Activated CD8-positive, alpha-beta memory T cell treated with anti-CD3 and anti-CD28 coated beads for 48 hours (primary cell): ENCODE data around the gene MORN5.

ENCODE experiments used
- DNase-seq, 3 experiments: peaks; one replicate each; pipeline ENCODE4 v3.0.0-alpha.2; 2020; ENCODE audit warnings: low read depth in 2 of 3, low spot score in 2 of 3

Gene MORN5

DNA sequence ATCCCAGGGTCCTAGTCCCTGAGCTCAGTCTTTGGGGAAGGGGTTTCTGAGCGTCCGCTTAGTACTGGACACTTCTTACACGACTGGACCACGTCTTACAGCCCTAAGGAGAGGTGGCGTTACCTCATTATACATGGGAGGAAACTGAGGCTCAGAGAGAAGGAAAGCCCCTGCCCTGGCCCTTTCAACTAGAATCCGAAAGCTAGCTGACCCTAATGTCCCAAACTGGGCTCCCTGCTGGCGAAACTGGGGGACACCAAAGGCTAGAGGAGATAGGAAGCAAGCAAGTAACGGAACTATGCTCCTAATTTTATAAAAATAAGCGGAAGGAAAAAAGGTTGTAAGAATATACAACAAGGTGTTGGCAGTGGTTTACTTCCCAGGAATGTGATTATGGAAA, 54.8 kb downstream of the MORN5 start:
- DNase-seq = no peak

DNA sequence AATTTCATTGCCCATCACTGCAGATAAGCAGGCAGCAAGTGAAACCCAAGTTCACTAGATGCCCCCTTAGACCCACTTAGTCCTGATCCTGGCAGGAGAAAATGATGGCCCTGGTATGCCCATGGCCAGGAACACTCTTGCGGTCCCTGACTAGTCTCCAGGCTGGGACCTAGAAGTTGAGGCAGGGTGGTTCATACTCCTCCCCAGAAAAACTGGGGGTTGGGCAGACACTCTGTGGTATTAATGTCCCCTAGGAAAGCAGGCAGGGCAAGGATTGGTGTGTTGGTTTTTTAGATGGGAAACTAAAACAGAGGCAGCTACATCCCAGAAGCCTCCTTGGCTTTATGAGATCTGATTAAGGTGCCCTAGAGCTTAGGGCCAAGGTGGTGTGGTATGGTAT, 56.0 kb downstream of the MORN5 start:
- no peak for DNase-seq

DNA sequence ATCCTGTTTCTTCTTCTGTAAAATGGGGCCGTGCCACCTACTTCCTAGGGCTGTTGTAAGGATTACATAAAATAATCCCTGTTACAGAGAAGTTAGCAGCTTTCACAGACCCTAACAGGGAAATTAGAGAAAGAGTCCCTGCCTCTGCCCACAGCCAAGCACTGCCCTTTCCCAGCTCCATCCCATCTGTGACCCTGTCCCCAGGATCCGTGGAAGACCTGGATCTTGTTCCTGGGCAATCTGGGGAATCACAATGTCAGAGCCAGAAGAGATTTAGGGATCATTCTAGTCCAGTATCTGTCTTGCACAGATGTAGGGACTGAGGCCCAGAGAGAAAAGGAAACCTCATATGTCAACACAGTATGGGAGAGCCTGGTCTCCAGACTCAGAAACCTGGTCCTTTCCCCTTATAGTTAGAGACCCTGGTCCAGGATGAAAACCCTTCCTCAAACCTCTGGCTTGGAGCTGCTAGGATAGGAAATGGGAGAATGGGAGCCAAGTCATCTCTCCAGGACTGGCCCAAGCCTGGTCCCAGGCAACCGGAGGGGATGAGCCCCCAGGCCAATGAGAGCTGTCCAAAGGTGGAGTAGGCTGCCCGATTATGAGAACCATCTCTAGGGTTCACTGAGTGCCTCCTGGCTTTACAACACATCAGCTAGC, 56.6 kb downstream of the MORN5 start:
- no peak for DNase-seq

DNA sequence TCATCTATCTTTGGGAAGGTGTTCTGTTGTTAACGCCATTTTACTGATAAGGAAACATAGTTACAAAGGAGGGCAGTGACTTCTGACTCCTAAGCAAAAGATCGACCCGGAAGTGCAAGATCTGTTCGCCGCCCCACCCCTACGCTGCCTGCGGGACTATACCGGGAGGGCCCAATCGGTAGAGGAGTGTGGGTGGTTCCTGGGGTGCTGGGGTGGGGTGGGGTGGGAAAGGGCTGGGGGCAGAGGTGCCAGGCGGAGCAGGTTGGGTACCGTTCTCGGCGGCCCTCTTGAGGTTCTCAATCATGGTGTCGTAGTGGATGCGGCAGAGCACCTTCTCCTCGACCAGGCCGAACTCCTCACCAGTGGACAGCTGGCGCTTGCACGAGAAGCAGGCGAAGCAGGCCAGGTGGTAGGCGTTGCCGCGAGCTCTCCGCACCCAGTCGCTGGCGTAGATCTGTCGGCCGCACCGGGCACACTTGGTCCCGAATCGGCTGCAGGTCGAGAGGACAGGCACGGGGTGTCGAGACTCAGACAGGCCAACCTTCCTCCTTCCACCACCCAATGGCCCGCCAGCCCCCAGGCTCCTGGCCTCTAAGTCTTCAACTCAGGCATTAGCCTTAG, 57.2 kb downstream of the MORN5 start:
- DNase-seq = no peak

DNA sequence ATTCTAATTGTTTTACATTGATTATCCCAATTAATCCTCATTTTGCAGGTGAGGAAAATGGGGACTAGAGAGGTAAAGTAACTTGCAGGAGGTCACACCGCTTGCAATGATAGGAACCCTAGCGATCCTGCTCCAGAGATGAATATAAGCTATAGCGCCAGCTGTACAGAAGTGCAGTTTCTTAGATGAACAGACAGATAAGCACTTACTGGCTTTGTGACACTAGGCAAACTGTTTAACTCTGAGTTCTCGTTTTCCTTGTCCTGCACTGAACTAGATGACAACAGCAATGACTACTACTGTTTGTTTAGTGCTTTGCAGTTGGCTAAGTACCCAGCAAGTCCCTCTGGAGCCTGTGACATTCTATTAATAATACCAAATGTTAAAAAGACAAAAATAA, 57.9 kb downstream of the MORN5 start:
- no peak for DNase-seq

DNA sequence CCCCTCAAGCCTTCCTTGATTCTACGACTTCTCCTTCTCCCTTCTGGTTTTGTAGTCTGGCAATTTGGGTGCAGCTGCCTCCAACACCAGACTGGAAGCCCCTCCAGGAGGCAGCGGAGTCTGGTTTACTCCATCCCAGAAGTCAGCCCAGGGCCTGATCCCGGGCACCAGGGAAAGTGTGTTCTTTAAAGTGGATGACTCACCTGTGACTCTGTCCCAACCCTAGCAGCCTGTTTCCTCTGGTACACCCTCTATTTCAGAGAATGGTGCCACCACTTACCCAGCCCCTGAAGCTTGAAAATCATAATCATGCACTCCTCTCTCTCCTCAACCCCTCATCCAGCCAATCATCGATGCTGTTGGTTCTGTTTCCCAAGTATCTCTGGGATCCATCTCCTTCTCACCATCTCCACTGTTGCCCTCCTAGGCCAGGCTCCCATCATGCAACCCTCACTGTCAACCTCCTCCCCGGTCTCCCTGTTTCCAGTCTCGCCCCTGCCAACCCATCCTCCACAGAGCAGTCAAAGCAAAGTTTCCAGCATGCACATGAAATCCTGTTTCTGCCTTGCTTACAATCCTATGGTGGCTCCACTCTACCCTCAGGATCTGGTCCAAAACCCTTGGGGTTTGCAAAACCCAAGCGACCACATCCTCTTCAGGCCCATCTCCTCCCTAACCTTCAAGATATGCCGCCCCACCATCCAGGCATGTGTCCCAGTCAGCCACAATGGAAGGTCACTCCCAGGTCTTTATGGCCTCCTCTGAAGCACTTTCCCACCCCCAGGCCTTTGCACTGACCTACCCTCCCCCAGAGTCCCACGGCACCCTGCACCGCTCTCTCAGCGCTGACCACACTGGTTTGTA, 58.6 kb downstream of the MORN5 start:
- no peak for DNase-seq

DNA sequence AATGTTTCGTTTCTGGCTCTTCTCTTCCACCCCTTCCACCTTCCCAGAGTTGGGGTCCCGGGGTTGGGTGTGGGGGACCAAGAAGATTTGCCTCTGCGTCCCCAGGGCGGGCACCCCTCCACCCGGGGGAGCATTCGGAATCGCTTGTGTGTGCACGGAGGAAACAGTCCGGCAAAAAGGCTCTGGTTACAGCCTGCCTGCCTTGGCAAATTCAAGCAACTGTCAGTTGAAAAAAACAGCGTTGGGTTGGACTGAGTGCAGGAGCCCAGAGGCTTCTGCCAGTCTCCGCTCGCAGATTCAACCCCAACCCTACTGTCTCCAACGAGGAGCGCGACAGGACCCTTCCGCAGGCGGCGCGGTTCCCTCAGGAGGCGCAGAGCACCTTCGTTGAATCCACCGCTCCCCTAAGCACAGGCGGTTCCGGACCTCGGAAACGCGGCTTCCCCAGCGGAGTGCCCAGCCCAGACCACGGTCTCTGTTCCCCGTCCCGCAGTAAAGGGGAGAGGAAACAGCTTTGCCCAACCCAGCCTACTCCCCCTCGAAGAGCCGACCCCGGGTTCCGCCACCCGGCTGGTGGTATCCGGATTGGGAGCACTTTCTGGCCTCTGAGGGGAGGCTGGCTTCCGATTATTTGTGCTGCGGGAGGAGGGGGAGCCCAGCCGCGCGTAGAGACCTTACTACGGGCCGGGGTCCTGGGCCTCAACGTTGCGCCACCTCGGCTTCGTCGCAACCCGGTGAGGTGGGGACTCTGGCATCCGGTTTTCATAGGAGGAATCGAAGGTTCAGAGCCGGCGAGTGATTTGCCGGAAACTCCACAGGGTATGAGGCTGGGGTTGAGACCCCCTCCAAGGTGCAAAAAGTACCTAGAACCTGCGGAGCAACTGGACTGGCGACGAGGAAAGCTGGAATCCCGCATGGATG, 59.5 kb downstream of the MORN5 start:
- DNase-seq = no peak

DNA sequence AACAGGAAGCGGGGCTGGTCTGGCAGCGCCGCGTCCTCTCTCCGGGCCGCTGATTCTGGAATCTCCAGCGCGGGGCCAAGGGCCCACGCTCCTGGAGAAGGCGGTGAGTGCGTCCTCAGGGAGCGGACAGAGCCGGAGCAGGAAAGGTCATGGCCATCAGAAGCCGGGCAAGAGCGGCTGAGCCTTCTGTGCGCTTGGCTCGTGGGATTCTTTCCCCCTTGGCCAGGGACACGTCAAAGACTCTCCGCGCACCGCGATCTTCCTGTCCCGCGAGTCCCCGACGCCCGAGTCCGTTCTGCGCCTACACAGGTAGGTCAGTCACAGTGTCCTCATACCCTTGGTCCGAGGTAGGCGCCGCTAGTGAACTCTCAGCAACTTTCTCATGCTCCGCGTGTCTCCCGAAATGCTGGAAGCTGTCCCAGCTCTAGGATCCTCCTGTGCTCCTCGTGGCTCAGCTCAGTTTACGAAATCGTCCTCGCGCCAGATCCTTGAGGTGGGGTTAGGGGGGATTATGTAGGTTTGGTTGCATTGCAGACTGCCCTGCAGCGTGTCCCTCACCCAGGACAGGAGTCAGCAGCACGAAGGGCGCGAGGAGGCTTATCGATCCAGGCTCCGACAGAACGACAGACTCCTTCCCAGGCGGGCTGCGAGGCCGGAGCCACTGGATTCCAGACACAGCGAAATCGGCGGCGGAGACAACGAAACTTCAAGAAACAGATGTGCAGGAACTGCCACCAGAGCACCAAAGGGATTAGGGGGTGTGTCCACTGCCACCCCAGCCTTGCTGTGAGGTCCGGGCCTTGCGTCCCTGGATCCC, 60.4 kb downstream of the MORN5 start:
- DNase-seq = no peak

DNA sequence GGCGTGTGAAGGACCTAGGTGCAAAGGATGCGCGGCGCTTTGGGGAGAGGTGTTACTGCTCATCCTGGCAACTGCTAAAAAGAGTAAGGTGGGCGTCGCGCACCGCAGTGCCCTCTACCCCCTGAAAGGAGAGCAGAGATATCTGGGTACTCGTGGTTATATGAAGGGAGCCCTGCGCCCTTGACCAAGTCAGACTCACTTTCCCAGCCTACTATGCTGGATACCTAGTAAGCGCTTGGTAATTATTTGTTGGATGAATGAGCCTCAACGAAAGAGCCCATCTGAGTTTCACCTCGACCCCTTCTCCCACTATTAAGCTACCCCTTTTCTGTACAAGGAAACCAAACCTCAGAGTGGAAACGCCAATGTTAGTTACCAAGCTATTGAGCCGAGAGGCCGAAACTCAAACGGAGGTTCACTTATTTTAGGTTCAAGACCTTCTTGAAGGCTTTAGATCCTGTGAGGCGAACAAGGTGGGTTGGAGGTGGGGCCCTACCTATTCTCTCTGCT, 61.0 kb downstream of the MORN5 start:
- DNase-seq = no peak

DNA sequence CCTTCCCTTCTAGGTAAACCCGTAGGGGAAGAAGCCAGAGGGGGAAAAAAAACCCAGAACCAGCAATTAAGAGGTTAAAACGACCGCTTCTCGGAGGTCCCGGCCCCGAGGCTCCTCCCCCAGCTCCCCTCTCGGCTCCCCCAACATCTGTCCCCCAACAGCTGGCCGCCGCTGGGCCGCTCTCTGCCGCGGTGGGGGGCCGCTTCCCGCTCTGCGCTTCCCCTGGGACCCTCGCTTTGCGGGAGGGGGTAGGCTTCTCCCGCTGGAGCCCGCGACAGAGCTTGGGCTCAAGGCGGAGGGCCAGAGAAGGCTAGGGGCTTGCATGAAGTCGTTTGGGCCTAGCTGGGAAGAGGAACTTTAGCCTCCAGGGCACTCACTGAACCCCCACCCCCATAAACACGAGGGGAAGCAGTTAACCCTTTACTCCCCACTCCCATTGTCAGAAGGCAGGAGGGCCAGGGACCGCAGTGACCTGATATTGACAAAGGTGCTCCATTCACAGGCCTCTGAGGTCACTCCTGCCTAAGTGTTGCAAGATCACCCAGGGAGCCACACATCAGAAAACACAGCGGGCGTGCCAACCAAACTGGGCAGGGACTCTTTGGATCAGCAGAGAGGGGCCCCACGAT, 61.6 kb downstream of the MORN5 start:
- no peak for DNase-seq

DNA sequence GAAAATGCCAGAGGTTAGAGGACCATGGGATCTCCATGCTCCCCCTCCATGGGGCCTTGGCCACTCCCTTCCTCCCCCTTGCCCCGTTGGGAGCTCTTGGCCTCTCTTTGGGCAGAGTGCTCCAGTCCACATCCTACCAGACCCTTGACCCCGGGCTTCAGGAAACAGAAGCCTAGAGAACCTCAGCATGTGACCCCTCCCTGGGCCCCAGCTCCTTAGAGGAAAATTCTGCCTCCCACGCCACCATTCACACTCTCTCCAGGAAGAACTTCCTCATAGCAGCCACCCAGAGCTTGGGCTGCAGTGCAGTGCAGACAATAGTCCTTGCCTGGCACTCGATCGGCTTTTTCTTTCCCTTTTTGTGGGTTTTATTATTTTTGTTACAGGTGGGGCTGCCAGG, 63.1 kb downstream of the MORN5 start:
- no peak for DNase-seq

DNA sequence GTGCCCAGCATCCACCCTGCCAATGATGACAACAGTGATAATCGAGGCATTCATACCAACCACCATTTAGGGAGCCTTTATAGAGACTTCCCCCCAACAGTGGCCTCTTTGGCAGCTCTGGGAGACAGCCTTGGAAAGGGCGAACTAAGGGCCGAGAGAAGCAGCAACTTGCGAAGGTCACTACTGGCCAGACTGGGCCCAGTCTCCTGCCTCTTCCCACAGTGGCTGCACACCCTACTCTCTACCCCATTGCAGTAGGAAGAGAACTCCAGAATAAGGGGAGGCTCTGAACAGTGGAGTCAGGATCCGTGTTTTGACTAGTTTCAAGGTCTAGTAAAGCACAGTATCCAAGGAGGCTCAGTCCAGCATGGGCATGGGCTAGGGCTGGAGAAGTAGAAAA, 63.7 kb downstream of the MORN5 start:
- no peak for DNase-seq

DNA sequence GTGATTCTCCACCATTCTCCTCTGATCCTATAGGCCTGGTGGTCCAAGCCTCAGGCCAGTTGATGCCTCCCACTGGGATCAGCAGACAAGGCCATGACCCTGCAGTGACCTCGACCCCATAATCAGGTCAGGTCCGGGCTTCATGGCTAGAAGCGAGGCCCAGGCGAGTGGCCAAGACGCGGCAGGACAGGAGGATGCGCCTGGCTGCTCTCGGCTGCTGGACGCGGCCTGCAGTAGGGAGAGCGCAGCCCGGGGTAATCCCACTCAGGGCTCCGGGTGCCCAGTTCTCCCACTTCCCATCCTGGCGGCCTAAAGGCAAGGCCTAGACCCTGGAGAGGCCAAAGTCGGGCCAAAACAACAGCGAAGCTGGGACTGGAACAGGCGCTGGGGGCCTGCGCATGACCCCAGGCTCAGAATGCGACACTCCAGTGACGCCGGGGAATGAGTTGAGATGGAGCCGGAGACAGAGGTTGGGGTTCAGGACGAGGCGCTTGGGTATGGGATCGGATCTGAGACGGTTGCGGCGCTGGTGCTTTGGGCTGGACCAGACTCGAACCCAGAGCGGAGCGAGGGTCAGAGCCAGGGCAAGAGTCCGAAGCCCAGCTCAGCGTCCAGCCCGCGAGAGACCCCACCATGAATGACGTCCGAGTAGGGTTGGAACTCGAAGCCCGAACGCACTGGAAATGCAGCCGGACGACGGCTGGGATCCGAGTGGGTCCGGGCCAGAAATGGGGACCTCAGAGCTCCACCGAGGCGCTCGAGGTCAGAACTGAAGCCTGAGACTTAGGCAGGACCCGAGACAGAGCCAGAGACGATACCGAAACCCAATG, 65.8 kb downstream of the MORN5 start:
- DNase-seq = no peak

DNA sequence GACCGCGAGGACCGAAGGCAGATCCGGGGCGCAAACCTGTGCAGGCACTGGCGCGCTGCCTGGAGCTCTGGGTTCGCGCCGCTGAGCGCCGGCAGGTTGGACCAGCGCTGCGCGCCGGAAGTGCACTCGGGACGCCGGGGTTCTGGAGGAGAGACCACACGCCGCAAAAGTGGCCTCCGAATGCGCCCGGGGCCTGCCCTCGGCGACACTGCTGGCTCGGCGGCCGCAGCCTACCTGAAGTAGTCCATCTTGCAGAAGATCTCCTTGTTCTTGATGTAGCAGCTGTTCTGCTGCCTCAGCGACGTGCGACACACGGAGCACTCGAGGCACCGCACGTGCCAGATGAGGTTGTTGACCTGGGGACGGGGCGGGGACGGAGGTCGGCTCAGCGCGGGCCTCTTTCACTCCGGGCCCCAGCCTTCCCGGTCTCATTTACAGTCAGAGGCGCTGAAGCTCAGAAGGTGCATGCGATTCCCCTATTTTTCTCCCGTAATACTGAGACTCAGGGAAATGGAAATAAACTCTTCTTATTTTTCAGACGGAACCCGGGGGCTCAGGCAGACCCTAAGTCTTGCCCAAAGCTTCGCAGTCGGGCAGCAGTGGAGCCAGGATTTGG, 66.5 kb downstream of the MORN5 start:
- DNase-seq = no peak

DNA sequence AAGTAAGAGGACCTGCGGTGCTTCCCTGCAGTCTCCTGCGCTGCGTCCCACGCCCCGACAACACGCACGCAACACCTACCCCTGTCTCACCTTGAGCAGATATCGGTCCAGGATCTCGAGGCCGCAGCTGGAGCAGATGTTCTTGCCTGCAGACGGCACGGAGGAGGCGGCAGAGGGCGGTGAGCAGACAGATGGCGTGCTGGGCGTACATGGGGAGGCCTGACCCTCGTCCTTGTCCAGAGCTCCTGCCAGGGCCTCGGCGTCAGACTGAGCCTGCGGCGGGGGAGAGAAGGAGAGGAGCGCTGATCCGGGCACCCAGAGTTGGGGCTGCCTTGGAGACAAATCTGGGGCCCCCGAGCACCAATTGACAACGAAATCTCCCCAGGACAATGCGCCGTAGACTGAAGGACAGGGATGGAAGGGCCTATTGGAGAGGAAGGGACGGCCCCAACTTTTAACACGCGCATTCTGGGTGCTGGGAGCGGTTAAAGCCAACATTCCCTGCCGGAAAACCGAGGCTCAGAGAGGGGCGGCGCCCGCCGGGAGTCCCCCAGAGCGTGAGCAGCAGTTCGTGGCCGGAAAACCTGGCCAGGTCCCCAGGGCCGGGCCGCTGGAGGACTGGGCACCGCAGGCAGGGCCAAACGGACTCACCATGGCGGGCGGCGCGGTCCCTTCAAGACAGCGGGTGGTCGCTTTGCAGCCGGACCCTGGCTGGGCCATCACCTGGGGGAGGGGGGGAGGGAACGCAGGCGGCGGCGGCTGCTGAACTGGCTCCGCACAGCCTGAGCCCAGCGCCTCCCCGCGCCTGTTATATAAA, 67.3 kb downstream of the MORN5 start:
- no peak for DNase-seq

DNA sequence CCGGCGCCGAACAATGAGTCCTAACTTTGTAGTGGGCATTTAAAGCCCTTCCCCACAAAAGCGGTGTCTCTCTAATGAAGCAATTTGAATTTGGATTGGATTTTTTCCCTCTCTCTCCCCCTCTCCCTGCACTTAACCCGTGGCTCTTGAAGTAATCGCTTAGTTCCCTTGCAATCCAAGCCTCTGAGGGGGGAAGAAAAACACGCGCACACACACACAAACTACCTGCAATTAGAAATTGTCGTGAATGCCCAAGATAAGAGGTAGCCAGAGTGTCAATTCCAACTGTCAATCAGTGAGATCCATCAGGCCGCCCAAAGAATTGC, 67.8 kb downstream of the MORN5 start:
- DNase-seq = no peak

DNA sequence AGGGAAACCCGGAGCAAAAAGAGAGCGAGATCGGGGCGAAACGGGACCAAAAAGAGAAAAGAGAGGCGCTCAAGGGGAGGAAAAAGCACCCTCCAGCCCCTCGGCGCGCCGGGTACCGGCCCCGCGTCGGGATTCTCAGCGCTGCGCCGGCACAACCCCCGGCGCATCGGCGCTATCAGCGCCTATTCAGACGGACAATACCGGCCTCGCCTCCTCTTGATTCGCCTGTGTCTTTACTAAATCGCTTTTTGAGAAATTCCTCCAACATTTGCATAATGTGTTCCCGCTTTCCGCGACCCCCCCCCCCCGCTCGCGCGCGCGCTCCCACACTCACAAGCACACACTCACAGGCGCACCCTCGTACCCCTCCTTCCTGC, 68.5 kb downstream of the MORN5 start:
- DNase-seq = no peak
